HepG2 (cell line): ENCODE measurements around the gene RNF123. TPM values are rescaled to one million over a fixed set of nuclear protein-coding genes. Genes with fewer than 3 reads are reported as not detected.

Experiments
- ATAC-seq: fragments of 200-7000 bp; cut with Tn5 transposase; 3 replicates; pipeline ENCODE4 v1.9.1; 2020; ENCODE audit warnings: mild to moderate bottlenecking, moderate library complexity
- BruUV-seq: library from RNA; stranded (reverse); fragments of 400-500 nt; replicated peaks from 2 replicates; lab custom pipeline; 2021; lab: Mats Ljungman, UMichigan
- CTCF ChIA-PET: fragments of 300-600 bp; formaldehyde crosslinking; extraction: SDS; loops from one replicate; lab custom pipeline; 2021; ENCODE audit warnings: low total read pairs, inconsistent platforms, low intra/inter-chr PET ratio; lab: Yijun Ruan, JAX
- POLR2A ChIA-PET: fragments of 350-600 bp; sonication (Branson Sonifier 250); formaldehyde crosslinking; loops from one replicate; lab custom pipeline; 2020; ENCODE audit warnings: antibody characterized with exemption, inconsistent platforms; lab: Yijun Ruan, JAX
- DNase-seq: peaks from one replicate; pipeline ENCODE4 v3.0.0-alpha.2; 2015; ENCODE audit warnings: low spot score
- FAIRE-seq: peaks from 3 replicates; lab custom pipeline; 2011; peaks lifted over from hg19 to GRCh38; lab: Jason Lieb, UNC
- H2AFZ ChIP-seq: one replicate; pipeline ENCODE4 v1.6.1; 2011; ENCODE audit warnings: low read length, inconsistent platforms
- H3K27ac ChIP-seq: fragments of 300-600 bp; 3 replicates; pipeline ENCODE4 v1.8.0; 2011; ENCODE audit warnings: mixed run types, mild to moderate bottlenecking, mixed read lengths, low read length, inconsistent platforms; ENCODE audit not compliant: insufficient read depth; ENCODE audit errors: extremely low read length
- H3K27me3 ChIP-seq, 2 experiments: fragments of 200-600 bp in 1 of 2; 2 replicates in 1 of 2; 3 replicates in 1 of 2; pipeline versions ENCODE4 v1.6.0 to v1.8.0; 2011; ENCODE audit warnings: low read length in 2 of 2, mild to moderate bottlenecking in 2 of 2, moderate library complexity in 2 of 2, inconsistent platforms in 1 of 2; ENCODE audit not compliant: insufficient read depth in 2 of 2, control insufficient read depth in 1 of 2
- H3K36me3 ChIP-seq, 2 experiments: fragments of 200-600 bp in 1 of 2; replicated peaks in 1 of 2; 2 replicates in 1 of 2; 3 replicates in 1 of 2; pipeline versions ENCODE4 v1.5.1 to v1.8.0; 2011; ENCODE audit warnings: low read length in 2 of 2, inconsistent platforms in 1 of 2; ENCODE audit not compliant: insufficient read depth in 2 of 2, control insufficient read depth in 1 of 2
- H3K4me1 ChIP-seq: 2 replicates; pipeline ENCODE4 v1.5.1; 2012; ENCODE audit warnings: low read length, inconsistent platforms; ENCODE audit not compliant: insufficient read depth
- H3K4me2 ChIP-seq: 2 replicates; pipeline ENCODE4 v1.6.0; 2011; ENCODE audit warnings: low read depth, low read length, inconsistent platforms
- H3K4me3 ChIP-seq, 3 experiments: fragments of 200-600 bp in 1 of 3; sonication (generic), shearing (Covaris generic) in 1 of 3; replicated peaks in 1 of 3; 2 replicates each; pipeline ENCODE4 v1.5.1; 2011 to 2016; ENCODE audit warnings: low read length in 3 of 3, inconsistent platforms in 2 of 3, low read depth in 2 of 3, mild to moderate bottlenecking in 2 of 3, control low read depth in 1 of 3, mixed read lengths in 1 of 3; ENCODE audit not compliant: insufficient read depth in 1 of 3
- H3K79me2 ChIP-seq: one replicate; pipeline ENCODE4 v1.6.1; 2011; ENCODE audit warnings: low read length, inconsistent platforms; ENCODE audit not compliant: insufficient read depth
- H3K9ac ChIP-seq: 2 replicates; pipeline ENCODE4 v1.6.0; 2011; ENCODE audit warnings: mild to moderate bottlenecking, low read depth, low read length, inconsistent platforms; ENCODE audit not compliant: insufficient read depth
- H3K9me3 ChIP-seq: 2 replicates; pipeline ENCODE4 v1.5.1; 2012; ENCODE audit warnings: mild to moderate bottlenecking, low read length
- H4K20me1 ChIP-seq: 2 replicates; pipeline ENCODE4 v1.6.0; 2011; ENCODE audit warnings: inconsistent platforms, mild to moderate bottlenecking, low read length, moderate library complexity; ENCODE audit not compliant: insufficient read depth
- AKAP8 ChIP-seq: sonication (generic); formaldehyde crosslinking; IDR thresholded peaks from 2 replicates; pipeline ENCODE4 v1.5.1; 2020; ENCODE audit warnings: mild to moderate bottlenecking, missing genetic modification reagents
- BRD4 ChIP-seq: sonication (generic); formaldehyde crosslinking; IDR thresholded peaks from 2 replicates; pipeline ENCODE4 v1.4.0; 2020; ENCODE audit warnings: missing genetic modification reagents
- DRAP1 ChIP-seq: IDR thresholded peaks from 2 replicates; pipeline ENCODE4 v1.6.1; 2016; ENCODE audit warnings: missing genetic modification reagents, missing compliant biosample characterization
- MEIS1 ChIP-seq: sonication (generic); formaldehyde crosslinking; IDR thresholded peaks from 2 replicates; pipeline ENCODE4 v1.9.0; 2021; ENCODE audit warnings: mild to moderate bottlenecking, missing genetic modification reagents, moderate library complexity, borderline replicate concordance
- MEIS2 ChIP-seq: sonication (generic); formaldehyde crosslinking; IDR thresholded peaks from 2 replicates; pipeline ENCODE4 v1.9.0; 2021; ENCODE audit warnings: mild to moderate bottlenecking, missing genetic modification reagents
- NFE2L1 ChIP-seq: sonication (generic); formaldehyde crosslinking; IDR thresholded peaks from 2 replicates; pipeline ENCODE4 v1.4.0; 2020; ENCODE audit warnings: missing genetic modification reagents, mild to moderate bottlenecking, borderline replicate concordance
- NR1H2 ChIP-seq: sonication (generic); formaldehyde crosslinking; IDR thresholded peaks from 2 replicates; pipeline ENCODE4 v1.8.1; 2022; ENCODE audit warnings: low read depth, missing genetic modification reagents, borderline replicate concordance
- POLR2AphosphoS5 ChIP-seq: IDR thresholded peaks from 2 replicates; pipeline ENCODE4 v1.6.1; 2012; ENCODE audit warnings: low read depth, low read length
- RBM22 ChIP-seq: fragments of 200-400 bp; formaldehyde crosslinking; optimal IDR thresholded peaks from 2 replicates; pipeline ENCODE3; 2017; ENCODE audit warnings: mild to moderate bottlenecking, low read length, moderate library complexity
- SMARCC2 ChIP-seq: fragments of 450-650 bp; IDR thresholded peaks from 2 replicates; pipeline ENCODE4 v1.6.1; 2017; ENCODE audit warnings: antibody characterized with exemption, mild to moderate bottlenecking
- ZFP62 ChIP-seq: sonication (generic); formaldehyde crosslinking; IDR thresholded peaks from 2 replicates; pipeline ENCODE4 v1.4.0; 2020; ENCODE audit warnings: missing genetic modification reagents
- ZMYM4 ChIP-seq: sonication (generic); formaldehyde crosslinking; IDR thresholded peaks from 2 replicates; pipeline ENCODE4 v1.8.1; 2023; ENCODE audit warnings: mild to moderate bottlenecking, missing genetic modification reagents
- ZNF282 ChIP-seq: fragments of 450-650 bp; IDR thresholded peaks from 2 replicates; pipeline ENCODE4 v1.6.1; 2018; ENCODE audit not compliant: partially characterized antibody
- ZNF333 ChIP-seq: sonication (generic); formaldehyde crosslinking; IDR thresholded peaks from 2 replicates; pipeline ENCODE4 v1.4.0; 2020; ENCODE audit warnings: mild to moderate bottlenecking, missing genetic modification reagents, borderline replicate concordance
- ZNF501 ChIP-seq: sonication (generic); formaldehyde crosslinking; IDR thresholded peaks from 2 replicates; pipeline ENCODE4 v1.5.1; 2020; ENCODE audit warnings: mild to moderate bottlenecking, moderate library complexity, missing genetic modification reagents
- ZNF547 ChIP-seq: sonication (generic); formaldehyde crosslinking; IDR thresholded peaks from 2 replicates; pipeline ENCODE4 v1.5.1; 2020; ENCODE audit warnings: mild to moderate bottlenecking, missing genetic modification reagents
- ZNF644 ChIP-seq: IDR thresholded peaks from 2 replicates; pipeline ENCODE4 v1.6.1; 2016; ENCODE audit warnings: low read depth
- ZNF670 ChIP-seq: sonication (generic); formaldehyde crosslinking; IDR thresholded peaks from 2 replicates; pipeline ENCODE4 v1.8.0; 2022; ENCODE audit warnings: mild to moderate bottlenecking, missing genetic modification reagents, borderline replicate concordance
- ZNF740 ChIP-seq: sonication (generic); formaldehyde crosslinking; IDR thresholded peaks from 2 replicates; pipeline ENCODE4 v1.4.0; 2020; ENCODE audit warnings: missing genetic modification reagents
- WGBS: methylation state at CpG from one replicate; pipeline ENCODE4 v1.1.6; 2017; ENCODE audit warnings: low lambda C conversion rate; 5-methylcytosine and 5-hydroxymethylcytosine counted together
- in situ Hi-C: cut with HindIII; loops from 2 replicates; pipeline ENCODE4 v1.10.0; 2017; ENCODE audit warnings: low pct_unique_long_range_greater_than_20kb; ENCODE audit not compliant: extremely low pct_ligation_motif_present
- intact Hi-C: fragments of 100-400 bp; cut with micrococcal nuclease; formaldehyde crosslinking; loops from one replicate; pipeline ENCODE4 v1.10.0; 2022; ENCODE audit not compliant: unreplicated experiment
- polyA plus RNA-seq, 8 experiments: library from polyadenylated mRNA; depleted of rRNA in 3 of 8; stranded (reverse) in 7 of 8; unstranded in 1 of 8; fragments of >200 nt; fragmentation: Illumina TruSeq in 4 of 8; extraction: Trizol in 4 of 8; gene quantifications; 2 replicates each; pipeline versions ENCODE4 v1.2.1 to v1.2.3, GENCODE V29; 2011 to 2016; ENCODE audit warnings: low read depth in 4 of 8, missing spikeins in 1 of 8, mixed read lengths in 1 of 8; ENCODE audit not compliant: insufficient read depth in 1 of 8
- total RNA-seq, 5 experiments: library from RNA; depleted of rRNA; stranded (reverse); fragments of >200 nt; fragmentation: Illumina TruSeq; extraction: Trizol; gene quantifications; 2 replicates each; pipeline ENCODE4 v1.2.3, GENCODE V29; 2016; ENCODE audit warnings: low read depth in 1 of 5
- TF ChIP-seq, protein P1 (sequence below): IDR thresholded peaks from 2 replicates; pipeline ENCODE4 v1.6.1; 2018; ENCODE audit warnings: missing genetic modification reagents, mild to moderate bottlenecking, missing compliant biosample characterization
- TF ChIP-seq, protein P2 (sequence below): sonication (generic); formaldehyde crosslinking; IDR thresholded peaks from 2 replicates; pipeline ENCODE4 v1.4.0; 2020; ENCODE audit warnings: mild to moderate bottlenecking, missing genetic modification reagents

RNF123 gene
- total and polyA plus RNA-seq, 2 of the 13 experiments (the other 11 are each of a cell fraction or from before 2014, with no cell fraction given), result 29.9 to 82.2 TPM

GRCh38 chr3:49680493-49681231, 8.7 kb upstream of the RNF123 start:
- no TSS peak for BruUV-seq
- H3K9me3 ChIP-seq, result no peaks in the 10 kb centered on the region
- H3K4me2 ChIP-seq, result no peak overlapping the region
- H3K79me2 ChIP-seq, result peaks cover 9% of the 10 kb centered on the region
- no peak overlapping the region for H3K27ac ChIP-seq
- CTCF ChIA-PET, result no interaction called here
- POLR2A ChIA-PET, result no interaction called here
- WGBS, result 84% methylated on average over 2 of the region's 7 CpGs
- no peak for ATAC-seq
- H3K27me3 ChIP-seq, result no peaks in the 10 kb centered on the region
- H4K20me1 ChIP-seq, result peaks cover 3% of the 10 kb centered on the region; the same call in 1 of the 2 replicates
- H3K4me3 ChIP-seq, result no peak overlapping the region
- no peak overlapping the region for H3K9ac ChIP-seq
- FAIRE-seq, result no peak
- intact Hi-C loops (no loop called here), in situ Hi-C loops (no loop called here)
- no peak overlapping the region for H2AFZ ChIP-seq
- H3K4me1 ChIP-seq, result peaks cover 30% of the 10 kb centered on the region
- peaks cover 47 to 82% of the 10 kb centered on the region in 2 experiments for H3K36me3 ChIP-seq
- no peak for DNase-seq
- TF ChIP-seq DRAP1 (CRISPR knock-in tag) (no peak), NFE2L1 (no peak), ZNF547 (no peak), BRD4 (no peak), ZNF333 (CRISPR knock-in tag) (0 out of 2 replicates have a peak, but pooled peaks have one; percentile 28), ZNF501 (CRISPR knock-in tag) (0 out of 2 replicates have a peak, but pooled peaks have one; percentile 21), ZFP62 (CRISPR knock-in tag) (no peak), RBM22 (peak; percentile 57), POLR2AphosphoS5 (peak; percentile 8; the same call in 1 of the 2 replicates), NR1H2 (CRISPR knock-in tag) (no peak), ZMYM4 (CRISPR knock-in tag) (no peak), ZNF670 (no peak), AKAP8 (CRISPR knock-in tag) (0 out of 2 replicates have a peak, but pooled peaks have one; percentile 60), ZNF644 (CRISPR knock-in tag) (no peak), ZNF740 (CRISPR knock-in tag) (no peak), MEIS1 (CRISPR knock-in tag) (no peak), MEIS2 (no peak), SMARCC2 (no peak), ZNF282 (no peak)
- TF ChIP-seq, protein P1, sequence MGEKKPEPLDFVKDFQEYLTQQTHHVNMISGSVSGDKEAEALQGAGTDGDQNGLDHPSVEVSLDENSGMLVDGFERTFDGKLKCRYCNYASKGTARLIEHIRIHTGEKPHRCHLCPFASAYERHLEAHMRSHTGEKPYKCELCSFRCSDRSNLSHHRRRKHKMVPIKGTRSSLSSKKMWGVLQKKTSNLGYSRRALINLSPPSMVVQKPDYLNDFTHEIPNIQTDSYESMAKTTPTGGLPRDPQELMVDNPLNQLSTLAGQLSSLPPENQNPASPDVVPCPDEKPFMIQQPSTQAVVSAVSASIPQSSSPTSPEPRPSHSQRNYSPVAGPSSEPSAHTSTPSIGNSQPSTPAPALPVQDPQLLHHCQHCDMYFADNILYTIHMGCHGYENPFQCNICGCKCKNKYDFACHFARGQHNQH (CRISPR knock-in tag), result no peak
- TF ChIP-seq, protein P2, sequence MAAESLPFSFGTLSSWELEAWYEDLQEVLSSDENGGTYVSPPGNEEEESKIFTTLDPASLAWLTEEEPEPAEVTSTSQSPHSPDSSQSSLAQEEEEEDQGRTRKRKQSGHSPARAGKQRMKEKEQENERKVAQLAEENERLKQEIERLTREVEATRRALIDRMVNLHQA (CRISPR knock-in tag), result no peak
